GM23248 (cell line): Measurements from ENCODE around the gene FAM219B.

Experiments used
- EZH2 ChIP-seq: fragments of 200-600 bp; sonication (generic); IDR thresholded peaks from 2 replicates; pipeline ENCODE4 v1.6.1; 2018; ENCODE audit warnings: antibody characterized with exemption, mild to moderate bottlenecking; ENCODE audit not compliant: insufficient read depth, poor library complexity, severe bottlenecking
- EZH2phosphoT487 ChIP-seq: fragments of 200-600 bp; sonication (generic); IDR thresholded peaks from 2 replicates; pipeline ENCODE4 v1.6.1; 2018; ENCODE audit warnings: antibody characterized with exemption, moderate library complexity, mild to moderate bottlenecking, low read depth; ENCODE audit not compliant: insufficient read depth

- no peak for TF ChIP-seq EZH2phosphoT487
- TF ChIP-seq EZH2 = no peak
Measured at GRCh38 chr15:74913041-74913440, 6.4 kb upstream of the FAM219B start.
